Neuronal stem cell (in vitro differentiated cells): Measurements from ENCODE around the gene CDCP2.

ENCODE experiments used
- DNase-seq: peaks from one replicate; pipeline ENCODE4 v3.0.0-alpha.2; 2013; ENCODE audit warnings: low spot score
- H2AFZ ChIP-seq: one replicate; pipeline ENCODE4 v1.6.1; 2013; ENCODE audit warnings: mild to moderate bottlenecking, low read length, inconsistent platforms
- H2AK5ac ChIP-seq: 2 replicates; pipeline ENCODE4 v1.6.1; 2013; ENCODE audit warnings: low read depth, mild to moderate bottlenecking, inconsistent platforms, low read length, moderate library complexity, mixed read lengths
- H2BK120ac ChIP-seq: 2 replicates; pipeline ENCODE4 v1.6.1; 2013; ENCODE audit warnings: low read depth, mild to moderate bottlenecking, inconsistent platforms, low read length, moderate library complexity, mixed read lengths
- H2BK12ac ChIP-seq: one replicate; pipeline ENCODE4 v1.6.1; 2013; ENCODE audit warnings: low read length, inconsistent platforms
- H2BK15ac ChIP-seq: 2 replicates; pipeline ENCODE4 v1.6.1; 2013; ENCODE audit warnings: mild to moderate bottlenecking, low read length, inconsistent platforms, mixed read lengths
- H2BK5ac ChIP-seq: one replicate; pipeline ENCODE4 v1.6.1; 2013; ENCODE audit warnings: inconsistent platforms, mild to moderate bottlenecking, low read length, moderate library complexity
- H3K14ac ChIP-seq: one replicate; pipeline ENCODE4 v1.6.1; 2013; ENCODE audit warnings: low read length, inconsistent platforms
- H3K18ac ChIP-seq: 2 replicates; pipeline ENCODE4 v1.6.1; 2013; ENCODE audit warnings: low read length, inconsistent platforms
- H3K23ac ChIP-seq: 2 replicates; pipeline ENCODE4 v1.6.1; 2013; ENCODE audit warnings: low read depth, mild to moderate bottlenecking, mixed read lengths, low read length, inconsistent platforms; ENCODE audit not compliant: poor library complexity
- H3K27ac ChIP-seq: replicated peaks from 3 replicates; pipeline ENCODE4 v1.5.1; 2013; ENCODE audit warnings: low read length, inconsistent platforms
- H3K27me3 ChIP-seq, 3 experiments: 2 replicates each; pipeline ENCODE4 v1.6.1; 2013; ENCODE audit warnings: low read length in 3 of 3, mild to moderate bottlenecking in 2 of 3, inconsistent platforms in 1 of 3, low read depth in 1 of 3, mixed read lengths in 1 of 3, moderate library complexity in 1 of 3; ENCODE audit not compliant: control insufficient read depth in 3 of 3, insufficient read depth in 3 of 3
- H3K36me3 ChIP-seq, 2 donors: replicated peaks in 1 of 2; 2 replicates each; pipeline ENCODE4 v1.6.1; 2013; ENCODE audit warnings: low read length in 2 of 2; ENCODE audit not compliant: control insufficient read depth in 2 of 2, insufficient read depth in 2 of 2
- H3K4ac ChIP-seq: 2 replicates; pipeline ENCODE4 v1.6.1; 2013; ENCODE audit warnings: inconsistent platforms, mild to moderate bottlenecking, low read length, moderate library complexity
- H3K4me1 ChIP-seq, 2 donors: 1 replicate in 1 of 2; 2 replicates in 1 of 2; pipeline ENCODE4 v1.6.1; 2013; ENCODE audit warnings: low read length in 2 of 2, low read depth in 1 of 2; ENCODE audit not compliant: control insufficient read depth in 2 of 2, insufficient read depth in 1 of 2
- H3K4me2 ChIP-seq: one replicate; pipeline ENCODE4 v1.6.1; 2013; ENCODE audit warnings: mild to moderate bottlenecking, low read length, inconsistent platforms; ENCODE audit not compliant: insufficient read depth, poor library complexity, severe bottlenecking
- H3K4me3 ChIP-seq, 2 donors: 2 replicates each; pipeline ENCODE4 v1.5.1; 2013; ENCODE audit warnings: low read length in 2 of 2, mild to moderate bottlenecking in 2 of 2, inconsistent platforms in 1 of 2, moderate library complexity in 1 of 2
- H3K79me1 ChIP-seq: one replicate; pipeline ENCODE4 v1.6.1; 2013; ENCODE audit warnings: low read depth, mild to moderate bottlenecking, inconsistent platforms, low read length, moderate library complexity
- H3K9ac ChIP-seq: one replicate; pipeline ENCODE4 v1.6.1; 2013; ENCODE audit warnings: mild to moderate bottlenecking, low read depth, low read length, inconsistent platforms; ENCODE audit not compliant: poor library complexity
- H3K9me3 ChIP-seq, 2 donors: replicated peaks in 1 of 2; 2 replicates each; pipeline versions ENCODE3 to v1.6.1; 2013; ENCODE audit warnings: low read length in 2 of 2, mild to moderate bottlenecking in 2 of 2, inconsistent platforms in 1 of 2, low read depth in 1 of 2, mixed read lengths in 1 of 2, moderate library complexity in 1 of 2; ENCODE audit not compliant: control insufficient read depth in 2 of 2, insufficient read depth in 1 of 2
- H4K8ac ChIP-seq: one replicate; pipeline ENCODE4 v1.6.1; 2013; ENCODE audit warnings: low read depth, mild to moderate bottlenecking, inconsistent platforms, low read length, moderate library complexity
- H4K91ac ChIP-seq: one replicate; pipeline ENCODE4 v1.6.1; 2013; ENCODE audit warnings: low read length, low read depth, mild to moderate bottlenecking, inconsistent platforms; ENCODE audit not compliant: poor library complexity
- WGBS, 2 donors: extraction: QIAGEN DNeasy Blood & Tissue Kit; methylation state at CpG; one replicate each; pipeline ENCODE4 v1.1.7; 2013; ENCODE audit warnings: missing lambda C conversion rate in 2 of 2, mixed read lengths in 1 of 2; ENCODE audit not compliant: insufficient read length in 2 of 2, insufficient replicate concordance in 1 of 2; ENCODE audit errors: extremely low coverage in 2 of 2; 5-methylcytosine and 5-hydroxymethylcytosine counted together

CDCP2 gene

DNA sequence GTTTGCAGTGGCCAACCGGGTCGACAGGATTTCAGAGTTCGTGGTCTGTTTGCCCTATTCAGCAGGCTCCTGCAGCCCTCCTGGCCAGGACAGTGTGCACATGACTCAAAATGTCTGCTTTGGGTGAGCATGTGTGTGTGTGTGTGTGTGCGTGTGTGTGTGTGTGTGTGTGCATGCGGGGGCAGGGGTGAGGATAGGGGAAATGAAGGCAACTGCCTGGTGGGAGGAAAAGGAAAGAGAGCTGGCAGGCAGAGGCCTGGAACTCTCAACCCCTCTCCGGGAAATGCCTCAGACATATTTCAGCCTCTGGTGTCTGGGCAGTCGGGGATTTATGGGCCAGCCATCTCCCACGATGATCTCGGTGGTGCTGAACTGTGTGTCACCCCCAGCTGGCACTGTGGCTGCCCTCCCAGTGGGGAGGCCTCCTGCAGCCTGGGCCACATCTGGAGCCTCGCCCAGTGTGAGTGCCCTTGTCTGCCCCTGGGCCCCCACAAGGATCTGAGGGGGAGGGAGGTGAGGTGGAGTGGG is 15.2 kb downstream of the CDCP2 start:
- Histone ChIP-seq H4K91ac (no peak overlapping the region), H2BK15ac (peak overlapping the region; percentile 51), H2BK5ac (no peak overlapping the region), H3K4me3 (no peak overlapping the region), H3K27ac (no peak overlapping the region), H2BK12ac (no peak overlapping the region), H2BK120ac (no peak overlapping the region), H2AK5ac (peak overlapping the region; percentile 17), H3K4me1 (peaks cover 24 to 27% of the 10 kb centered on the region in 2 donors), H3K23ac (no peak overlapping the region), H3K14ac (peak overlapping the region; percentile 14), H3K18ac (peak overlapping the region; percentile 41), H2AFZ (peak overlapping the region; percentile 39), H3K27me3 (peaks cover 0 to 4% (median 0%) of the 10 kb centered on the region in 3 experiments), H3K9me3 (peaks cover 0 to 2% of the 10 kb centered on the region in 2 donors), H3K9ac (no peak overlapping the region), H3K4me2 (no peak overlapping the region), H3K79me1 (no peaks in the 10 kb centered on the region), H3K4ac (no peak overlapping the region), H3K36me3 (no peaks in the 10 kb centered on the region), H4K8ac (no peak overlapping the region)
- no peak for DNase-seq
- WGBS, 2 donors, result no CpG with 5 or more reads among the region's 10 CpGs

DNA sequence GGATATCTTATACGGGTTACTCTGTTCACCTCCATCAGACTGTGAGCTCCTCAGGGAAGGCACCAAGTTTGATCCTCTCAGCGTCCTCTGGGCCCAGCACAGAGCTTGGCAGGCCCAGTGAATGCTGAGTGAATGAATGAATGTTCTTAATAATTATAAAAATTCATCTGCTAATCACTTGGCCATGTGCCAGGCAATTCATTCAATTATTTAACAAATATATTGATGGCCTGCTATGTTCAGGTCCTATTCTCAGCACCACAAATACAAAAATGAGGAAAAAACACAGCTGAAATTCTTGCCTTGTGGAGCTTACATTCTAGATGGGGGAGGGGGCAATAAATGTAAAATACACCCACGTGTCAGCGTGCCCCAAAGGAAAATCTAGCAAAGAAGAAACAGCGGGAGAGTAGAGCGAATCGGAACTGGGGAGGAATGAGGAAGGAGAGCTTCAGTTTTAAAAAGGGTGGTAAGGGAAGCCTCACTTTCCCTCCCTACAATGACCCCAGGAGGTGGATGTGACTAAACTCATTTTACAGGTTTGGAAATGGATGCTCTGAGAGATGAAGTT is 15.8 kb downstream of the CDCP2 start:
- Histone ChIP-seq H3K23ac (no peak overlapping the region), H2BK12ac (peak overlapping the region; percentile 88), H4K91ac (no peak overlapping the region), H3K27me3 (peaks cover 0 to 4% (median 0%) of the 10 kb centered on the region in 3 experiments), H3K4ac (no peak overlapping the region), H3K79me1 (no peaks in the 10 kb centered on the region), H3K14ac (no peak overlapping the region), H4K8ac (no peak overlapping the region), H3K27ac (no peak overlapping the region), H3K9me3 (peaks cover 0 to 2% of the 10 kb centered on the region in 2 donors), H3K4me1 (peaks cover 24 to 27% of the 10 kb centered on the region in 2 donors), H3K18ac (no peak overlapping the region), H3K36me3 (no peaks in the 10 kb centered on the region), H2BK5ac (peak overlapping the region; percentile 21), H2AK5ac (peak overlapping the region; percentile 30), H2BK120ac (peak overlapping the region; percentile 66), H2AFZ (peak overlapping the region; percentile 39), H3K4me3 (no peak overlapping the region), H3K4me2 (no peak overlapping the region), H3K9ac (no peak overlapping the region), H2BK15ac (peak overlapping the region; percentile 77)
- WGBS, 2 donors, result no CpG with 5 or more reads among the region's 7 CpGs
- no peak for DNase-seq

DNA sequence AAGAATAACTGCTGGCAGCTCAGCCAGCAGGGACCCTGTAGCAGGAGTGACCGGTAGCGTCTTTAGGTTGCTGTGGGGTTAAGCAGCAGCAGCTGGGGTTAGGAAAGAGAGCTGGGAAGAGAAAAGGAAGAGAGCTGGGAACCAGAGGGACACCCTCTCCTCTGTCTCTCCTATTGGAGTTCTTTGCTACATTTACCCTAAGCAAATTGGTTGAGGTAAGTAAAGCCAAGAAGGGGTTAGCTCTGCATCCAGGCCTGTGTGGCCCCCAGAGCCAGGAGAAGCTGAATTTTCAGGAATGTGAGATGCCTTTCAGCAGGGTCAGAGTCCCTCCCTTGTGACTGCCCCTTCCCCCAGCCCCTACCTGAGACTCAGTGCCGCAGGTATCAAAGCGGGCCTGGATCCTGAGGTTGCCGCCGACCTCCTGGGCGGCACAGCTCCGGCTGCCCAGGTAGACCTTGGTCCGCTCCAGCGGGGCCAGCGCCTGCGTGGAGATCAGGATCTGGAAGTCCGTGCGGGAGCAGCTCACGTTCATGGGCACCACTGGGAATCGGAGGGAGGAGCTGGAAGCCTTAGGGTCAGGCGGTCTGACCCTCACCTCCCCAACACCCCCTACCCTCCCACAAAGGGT is 16.4 kb downstream of the CDCP2 start:
- H3K36me3 ChIP-seq, result no peaks in the 10 kb centered on the region
- peaks cover 0 to 4% (median 0%) of the 10 kb centered on the region in 3 experiments for H3K27me3 ChIP-seq
- peak overlapping the region; percentile 77 for H2BK15ac ChIP-seq

DNA sequence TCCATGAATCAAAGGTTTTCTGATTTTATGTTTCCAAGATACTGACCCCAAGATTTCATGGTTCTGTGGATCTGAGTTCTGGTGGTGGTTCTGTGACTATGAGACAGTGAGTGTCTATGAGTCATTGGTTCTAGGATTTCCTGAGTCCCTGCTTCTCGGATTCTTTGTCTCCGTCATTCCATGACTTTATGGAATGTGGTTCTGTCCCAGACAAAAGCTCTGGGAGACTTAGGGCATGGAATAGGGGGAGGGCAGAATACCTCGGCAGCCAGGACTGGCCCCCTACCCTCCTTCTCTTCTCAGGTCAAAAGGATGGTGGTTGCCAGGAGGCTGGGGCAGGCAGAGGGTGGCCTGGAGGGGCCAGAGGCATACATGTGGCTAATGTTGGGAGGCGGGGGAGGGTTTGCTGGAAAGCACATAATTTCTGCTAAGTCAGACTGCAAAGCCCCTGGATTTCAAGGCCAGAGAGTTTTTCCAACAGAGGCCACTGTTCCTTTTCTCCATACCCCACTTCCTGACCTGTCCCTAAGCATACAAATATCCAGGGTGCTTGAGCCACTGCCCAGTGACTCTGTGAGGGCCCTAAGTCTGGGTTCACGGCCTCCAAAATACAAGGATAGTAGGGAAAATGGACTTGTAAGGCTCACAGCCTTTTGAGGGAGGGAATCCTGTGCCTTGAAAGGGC is 17.2 kb downstream of the CDCP2 start:
- peaks cover 24 to 27% of the 10 kb centered on the region in 2 donors for H3K4me1 ChIP-seq
- no peak overlapping the region for H2AK5ac ChIP-seq
- no peak overlapping the region for H4K8ac ChIP-seq
- peaks cover 0 to 4% (median 0%) of the 10 kb centered on the region in 3 experiments for H3K27me3 ChIP-seq
- peak overlapping the region; percentile 72 for H2AFZ ChIP-seq
- H2BK12ac ChIP-seq, result no peak overlapping the region
- H3K79me1 ChIP-seq, result no peaks in the 10 kb centered on the region
- no peak overlapping the region for H3K23ac ChIP-seq
- no peak overlapping the region for H2BK120ac ChIP-seq
- H2BK5ac ChIP-seq, result peak overlapping the region; percentile 21
- peak overlapping the region; percentile 77 for H3K27ac ChIP-seq
- H3K36me3 ChIP-seq, result no peaks in the 10 kb centered on the region
- H3K9me3 ChIP-seq, result peaks cover 0 to 2% of the 10 kb centered on the region in 2 donors
- H3K4ac ChIP-seq, result no peak overlapping the region
- no CpG with 5 or more reads among the region's 5 CpGs for WGBS, 2 donors
- no peak overlapping the region for H3K9ac ChIP-seq
- no peak for DNase-seq
- peak overlapping the region; percentile 76 for H3K18ac ChIP-seq
- no peak overlapping the region for H3K14ac ChIP-seq
- no peak overlapping the region for H4K91ac ChIP-seq
- no peak overlapping the region for H3K4me3 ChIP-seq
- H3K4me2 ChIP-seq, result peak overlapping the region; percentile 21
- no peak overlapping the region for H2BK15ac ChIP-seq

More for the DNA sequence above, 16.4 kb downstream of the CDCP2 start:
- H2AFZ ChIP-seq, result peak overlapping the region; percentile 72
- no peak overlapping the region for H3K4me2 ChIP-seq
- H3K79me1 ChIP-seq, result no peaks in the 10 kb centered on the region
- peak overlapping the region; percentile 77 for H3K27ac ChIP-seq
- H2BK5ac ChIP-seq, result peak overlapping the region; percentile 21
- H3K23ac ChIP-seq, result no peak overlapping the region
- no peak overlapping the region for H3K9ac ChIP-seq
- peak overlapping the region; percentile 30 for H2AK5ac ChIP-seq
- H2BK120ac ChIP-seq, result peak overlapping the region; percentile 66
- H4K91ac ChIP-seq, result peak overlapping the region; percentile 64
- peak overlapping the region; percentile 89 for H3K18ac ChIP-seq
- H3K14ac ChIP-seq, result no peak overlapping the region
- peak overlapping the region; percentile 88 for H2BK12ac ChIP-seq
- peaks cover 0 to 2% of the 10 kb centered on the region in 2 donors for H3K9me3 ChIP-seq
- no peak for DNase-seq
- H4K8ac ChIP-seq, result no peak overlapping the region
- H3K4ac ChIP-seq, result no peak overlapping the region
- WGBS, 2 donors, result no CpG with 5 or more reads among the region's 17 CpGs
- no peak overlapping the region for H3K4me3 ChIP-seq
- peaks cover 24 to 27% of the 10 kb centered on the region in 2 donors for H3K4me1 ChIP-seq
